DMS 273 (cell line): Measurements from ENCODE around the gene PSMD12.
"Not testable (repeated sequence)": the region's sequence is repeated elsewhere in the genome, so short reads cannot be mapped to it uniquely, and the experiment has no call there.

ENCODE experiments used
- DNase-seq: peaks from one replicate; lab custom pipeline; 2025; ENCODE audit not compliant: unreplicated experiment; lab: John Stamatoyannopoulos, UW

PSMD12 gene

GRCh38 chr17:67315865-67316264 is 50.5 kb downstream of the PSMD12 start:
- no peak for DNase-seq

DNA sequence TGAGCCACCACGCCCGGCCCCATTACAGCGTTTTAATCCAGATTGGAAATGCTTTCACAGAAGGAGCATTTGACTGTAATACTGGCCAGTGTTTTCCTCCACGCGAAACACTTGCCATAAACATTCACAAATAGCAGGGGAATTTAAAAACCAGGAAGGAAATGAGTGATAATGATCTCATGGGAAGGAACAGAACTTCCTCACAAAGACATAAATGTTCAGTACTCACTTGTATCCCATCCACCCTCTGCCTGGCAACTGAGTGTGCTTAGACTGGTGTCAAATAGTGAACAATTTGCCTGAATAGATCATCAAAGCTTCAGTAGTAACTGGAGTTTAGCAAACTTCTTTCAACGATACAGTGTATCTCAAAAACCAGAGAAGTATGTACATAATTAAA is 54.1 kb downstream of the PSMD12 start:
- DNase-seq, result no peak

DNA sequence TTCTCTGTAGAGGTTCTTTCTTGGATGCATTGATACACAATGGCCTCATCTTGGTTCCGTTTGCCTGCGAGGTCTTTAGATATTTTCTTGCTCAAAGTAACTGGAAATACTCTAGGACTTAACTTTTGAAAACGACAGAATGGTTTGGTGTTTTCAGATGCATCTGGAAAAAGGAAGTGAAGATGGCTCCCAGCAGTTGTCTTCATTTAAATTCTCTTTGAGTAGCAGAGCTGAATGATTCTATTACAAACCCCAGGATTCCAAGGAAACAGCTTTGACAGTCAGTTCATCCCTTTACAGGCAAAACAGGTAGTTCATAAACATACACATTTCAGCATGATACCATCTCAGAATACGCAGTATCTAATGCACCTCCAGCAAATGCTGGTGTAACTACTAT is 54.8 kb downstream of the PSMD12 start:
- DNase-seq, result no peak

DNA sequence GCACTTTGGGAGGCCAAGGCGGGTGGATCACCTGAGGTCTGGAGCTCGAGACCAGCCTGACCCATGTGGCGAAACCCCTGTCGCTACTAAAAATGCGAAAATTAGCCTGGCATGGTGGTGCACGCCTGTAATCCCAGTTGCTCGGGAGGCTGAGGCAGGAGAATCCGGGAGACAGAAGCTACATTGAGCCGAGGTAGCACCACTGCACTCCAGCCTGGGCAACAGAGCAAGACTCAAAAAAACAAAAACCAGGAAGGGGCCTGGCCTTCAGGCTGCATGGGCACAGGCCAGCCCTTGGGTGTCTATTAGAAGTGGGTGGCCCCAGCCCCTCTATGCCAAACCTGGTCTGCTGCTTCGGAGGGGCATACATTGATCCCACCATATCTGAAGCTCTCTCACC is 56.0 kb downstream of the PSMD12 start:
- DNase-seq, result no peak

GRCh38 chr17:67305446-67306235 is 60.7 kb downstream of the PSMD12 start:
- not testable (repeated sequence) for DNase-seq

GRCh38 chr17:67297454-67297960 is 68.9 kb downstream of the PSMD12 start:
- no peak for DNase-seq

- DNase-seq, result no peak
Measured at GRCh38 chr17:67294451-67295199, 71.8 kb downstream of the PSMD12 start.

- peak; percentile 72 for DNase-seq
Measured at GRCh38 chr17:67293251-67294203, 72.8 kb downstream of the PSMD12 start.

GRCh38 chr17:67290711-67291291 is 75.6 kb downstream of the PSMD12 start:
- DNase-seq, result no peak

DNA sequence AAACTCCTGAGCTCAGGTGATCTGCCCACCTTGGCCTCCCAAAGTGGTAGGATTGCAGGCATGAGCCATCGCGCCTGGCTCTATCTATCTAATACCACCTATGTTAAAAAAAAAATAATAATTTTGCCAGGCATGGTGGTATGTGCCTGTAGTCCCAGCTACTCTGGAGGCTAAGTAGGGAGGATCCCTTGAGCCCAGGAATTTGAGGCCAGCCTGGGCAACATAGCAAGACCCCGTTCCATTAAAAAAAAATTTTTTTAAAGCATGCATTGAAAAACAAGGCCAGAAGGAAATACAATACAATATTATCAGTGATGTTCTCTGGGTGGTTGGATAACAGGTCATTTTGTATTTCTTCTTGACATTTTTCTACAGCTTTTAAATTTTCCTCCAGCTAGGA is 76.1 kb downstream of the PSMD12 start:
- no peak for DNase-seq

- peak; percentile 62 for DNase-seq
Measured at GRCh38 chr17:67289181-67289876, 77.0 kb downstream of the PSMD12 start.
